KG1 (cell line): ENCODE results near the gene VEZT.

Experiments used
- DNase-seq: peaks from one replicate; lab custom pipeline; 2025; lab: John Stamatoyannopoulos, UW

The VEZT gene

GRCh38 chr12:95200128-95200894 lies 17.3 kb upstream of the VEZT start:
- DNase-seq = no peak

- no peak for DNase-seq
Observed at GRCh38 chr12:95201056-95201670, 16.4 kb upstream of the VEZT start.

GRCh38 chr12:95202691-95203486 lies 14.7 kb upstream of the VEZT start:
- peak; percentile 29 for DNase-seq

- no peak for DNase-seq
Observed at GRCh38 chr12:95203487-95204030, 14.0 kb upstream of the VEZT start.

- no peak for DNase-seq
Observed at GRCh38 chr12:95204141-95204866, 13.3 kb upstream of the VEZT start.

- DNase-seq = no peak
Observed at GRCh38 chr12:95205016-95205624, 12.5 kb upstream of the VEZT start.

DNA sequence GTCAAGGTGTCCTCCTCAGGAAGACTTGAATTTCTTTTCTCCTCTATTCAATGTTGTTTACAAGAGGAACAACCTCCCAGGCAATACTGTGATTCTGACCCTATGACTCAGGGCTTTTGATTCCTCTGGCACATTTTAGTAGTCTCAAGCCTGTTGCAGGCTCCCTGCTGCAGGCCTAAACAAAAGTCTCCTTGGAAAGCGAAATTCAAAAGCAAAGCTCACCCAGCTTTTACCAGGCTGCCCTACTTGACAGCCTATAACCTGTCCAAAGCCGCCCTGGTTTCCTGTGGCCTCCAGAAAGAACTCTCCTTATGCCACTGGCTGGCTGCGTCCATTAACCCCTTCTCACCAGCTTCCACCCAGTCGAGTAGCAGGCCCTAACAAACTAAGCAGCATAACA lies 11.9 kb upstream of the VEZT start:
- DNase-seq = peak; percentile 29

- DNase-seq = no peak
Observed at GRCh38 chr12:95206916-95207315, 10.7 kb upstream of the VEZT start.

DNA sequence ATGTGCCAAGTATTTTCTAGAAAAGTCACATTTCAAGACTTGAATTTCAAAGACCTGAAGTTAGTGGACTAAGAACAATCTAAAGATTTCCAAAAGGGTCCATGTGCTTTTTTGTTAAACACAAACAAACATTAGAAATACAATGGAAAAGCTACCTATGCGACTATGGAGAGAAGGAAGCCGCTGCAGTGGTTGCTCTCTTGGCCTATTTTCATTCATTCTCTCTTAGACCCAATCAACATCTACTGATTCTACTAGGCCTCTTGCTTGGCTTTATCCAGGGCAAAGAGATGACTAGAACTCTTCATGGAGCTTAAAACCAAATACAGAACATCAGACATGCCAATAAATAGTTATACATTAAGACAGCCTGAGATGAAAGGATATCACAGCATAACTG lies 10.2 kb upstream of the VEZT start:
- DNase-seq = no peak

DNA sequence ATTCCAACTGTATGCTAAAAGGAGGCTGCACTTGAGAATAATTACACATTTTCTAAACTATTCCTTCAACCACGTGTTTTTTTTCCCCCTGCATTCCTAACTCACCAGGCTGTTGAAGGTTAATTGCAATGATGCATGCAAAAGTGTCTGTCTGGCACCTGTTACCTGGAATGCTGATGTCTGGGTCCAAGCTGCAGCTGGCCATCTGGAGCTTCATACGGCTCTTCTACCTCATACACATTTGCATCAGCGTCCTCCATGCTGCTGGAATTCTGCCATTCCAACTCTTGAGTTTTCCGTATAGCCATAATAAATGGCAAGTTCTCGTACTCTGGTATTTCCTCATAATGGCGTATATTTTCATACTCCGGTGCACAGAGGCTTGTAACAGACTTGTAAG lies 8.9 kb upstream of the VEZT start:
- DNase-seq = no peak

DNA sequence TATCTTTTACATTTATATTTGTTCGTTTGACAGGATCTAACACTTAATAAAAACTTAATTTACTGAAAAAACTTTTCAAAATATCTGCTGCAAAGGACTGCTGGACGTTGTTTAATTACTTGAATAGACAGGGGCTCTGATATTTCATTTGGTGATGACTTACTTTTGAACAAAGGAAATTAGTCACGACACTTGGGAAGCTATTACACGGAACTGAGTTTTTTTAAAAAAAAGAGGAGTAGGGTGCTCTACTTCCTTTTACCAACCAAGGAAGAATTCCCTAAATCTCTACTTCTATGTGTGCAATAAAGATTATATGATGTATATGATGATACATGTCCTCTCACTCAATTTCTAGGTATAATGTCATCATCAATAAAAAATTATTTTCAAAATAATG lies 5.0 kb upstream of the VEZT start:
- no peak for DNase-seq

GRCh38 chr12:95213119-95213518 lies 4.5 kb upstream of the VEZT start:
- DNase-seq = no peak

DNA sequence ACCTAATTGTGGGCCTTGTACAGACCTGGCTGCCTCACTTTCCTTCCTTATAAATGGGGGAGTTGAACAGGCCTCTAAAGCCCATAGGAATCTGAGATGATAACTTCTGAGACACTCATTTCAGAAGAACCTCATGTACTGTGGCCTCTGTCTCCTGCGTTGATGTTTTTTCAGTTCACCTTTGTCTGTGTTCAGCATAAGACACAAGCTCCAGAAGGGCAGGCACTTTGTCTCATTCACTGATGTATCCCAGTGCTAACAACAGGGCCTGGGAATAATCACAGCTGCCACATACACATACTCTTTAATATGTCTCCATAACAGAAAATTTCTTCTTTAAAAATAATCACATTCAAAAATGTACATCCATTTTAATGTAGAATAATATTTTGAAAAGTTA lies 3.7 kb upstream of the VEZT start:
- DNase-seq = no peak

GRCh38 chr12:95214466-95214865 lies 3.1 kb upstream of the VEZT start:
- DNase-seq = no peak

- no peak for DNase-seq
Observed at GRCh38 chr12:95215949-95216348, 1.7 kb upstream of the VEZT start.

DNA sequence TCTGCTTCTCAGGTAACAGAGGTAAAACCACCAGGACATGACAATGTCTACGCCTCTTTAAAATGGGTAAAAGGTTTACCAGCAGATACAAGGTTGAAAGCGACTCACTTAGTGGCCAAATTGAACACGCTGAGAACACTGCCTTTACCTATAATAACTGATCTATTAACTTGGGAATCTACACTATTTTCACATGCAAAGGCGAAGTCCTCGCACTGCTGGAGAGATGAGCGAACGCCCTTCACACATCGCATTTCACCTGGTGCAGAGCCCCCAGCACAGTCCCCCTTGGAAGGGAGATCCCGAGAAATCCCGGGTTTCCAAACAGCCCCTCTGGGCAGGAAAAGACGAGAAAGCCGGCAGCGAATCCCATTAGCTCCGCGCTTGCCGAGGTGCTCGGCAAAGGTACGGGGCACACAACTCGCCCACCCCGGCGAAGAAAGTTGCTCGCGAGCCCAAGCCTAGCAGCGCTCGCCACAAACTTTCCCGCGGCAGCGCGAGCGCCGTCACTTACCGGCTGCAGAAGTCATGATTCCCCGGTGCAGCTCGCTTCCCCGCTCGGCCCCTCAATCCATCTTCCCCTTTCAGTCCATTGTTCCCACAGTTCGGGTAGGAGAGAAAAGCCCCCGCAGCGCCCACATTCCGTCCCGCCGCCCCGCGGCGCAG lies 763 bp upstream of the VEZT start:
- DNase-seq = no peak

DNA sequence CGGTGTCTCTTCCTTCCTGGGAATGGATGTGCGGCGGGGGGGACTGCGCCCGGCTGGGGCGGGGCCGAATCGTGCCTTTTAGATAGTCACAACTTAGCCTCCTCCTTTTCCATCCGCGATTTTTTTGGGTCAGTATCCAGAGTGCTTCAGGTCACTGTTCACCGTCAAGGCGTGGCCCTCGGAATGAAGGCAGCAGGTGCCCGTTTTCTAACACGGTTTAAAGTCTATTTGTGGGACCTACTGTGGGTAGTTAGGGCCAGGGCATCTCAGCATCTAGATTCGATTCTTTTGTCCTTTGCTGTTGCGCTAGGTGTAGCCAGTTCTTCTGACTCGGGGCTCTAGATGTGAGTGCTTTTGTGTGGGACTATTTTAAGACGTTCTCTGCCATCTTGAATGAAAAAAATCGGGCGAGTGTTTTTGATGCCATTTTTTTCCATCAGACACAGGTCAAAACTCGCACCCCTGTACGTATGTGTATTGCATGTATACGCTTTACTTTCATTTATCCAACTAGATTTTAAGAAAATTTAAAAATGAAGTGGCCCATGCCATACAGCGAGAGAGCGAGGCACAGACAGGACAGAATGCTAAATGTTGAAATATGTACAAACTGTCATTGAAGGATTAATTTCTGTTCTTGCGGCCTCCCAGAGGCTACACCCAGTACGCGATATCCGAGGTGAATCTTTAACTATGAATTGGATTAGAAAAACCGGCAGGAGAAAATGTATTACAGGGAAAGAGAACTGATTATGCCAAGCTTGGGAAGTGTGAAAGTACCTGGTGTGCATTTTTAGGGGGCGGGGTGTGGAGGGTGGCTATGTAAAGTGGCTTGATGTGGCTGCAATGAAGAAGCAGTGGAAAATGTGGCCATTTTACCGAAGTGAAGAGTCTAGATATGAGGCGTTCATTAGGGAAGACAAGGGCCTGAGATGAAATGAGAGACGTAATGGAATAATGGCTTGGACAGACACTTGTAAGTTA lies 835 bp downstream of the VEZT start:
- peak; percentile 82 for DNase-seq

GRCh38 chr12:95220190-95220589 lies 2.6 kb downstream of the VEZT start:
- no peak for DNase-seq

- DNase-seq = no peak
Observed at GRCh38 chr12:95220726-95221125, 3.1 kb downstream of the VEZT start.
